ENCODE results near the gene KLHL21. TPM values are rescaled to one million over a fixed set of nuclear protein-coding genes. Genes with fewer than 3 reads are reported as not detected.
"Not testable (repeated sequence)": the region's sequence is repeated elsewhere in the genome, so short reads cannot be mapped to it uniquely, and the experiment has no call there.

Gene KLHL21
- polyA plus RNA-seq, 2 of the 4 experiments (the other 2 are of a cell fraction), result 3.3 to 10.5 TPM

- ChIA-PET POLR2A (interaction anchor here (0.7 kb wide), 1 partner anchor 20 kb away, joined by 3 read pairs; the partner anchor contains the start of gene ZBTB48), CTCF (interaction anchor here (0.6 to 2.3 kb wide), 4 partner anchors 12 to 47 kb away, joined by 3 to 6 read pairs (median 4); partner anchors contain the start of genes NOL9 and TAS1R1)
- H3K4me3 ChIP-seq, result peak overlapping the region; percentile 72
- peak in 1 of 2 experiments; percentile 12; a peak in 3 of 6 replicates for ATAC-seq
- 30% methylated on average over 10 of the region's 10 CpGs for WGBS (ENCODE audit: missing lambda C conversion rate)
- H3K4me2 ChIP-seq, result peak overlapping the region; percentile 90
- H3K9me3 ChIP-seq, result no peaks in the 10 kb centered on the region
- peaks cover 13% of the 10 kb centered on the region; the same call in 2 of the 3 replicates for H3K4me1 ChIP-seq
- peak overlapping the region; percentile 81 to 93 for H3K27ac ChIP-seq
- no peak for DNase-seq (ENCODE audit: low read depth in 1 of 2, low spot score in 1 of 2)
- FAIRE-seq, result no peak
- TF ChIP-seq JUN (IDR thresholded peaks at IDR 0.05) (no peak), ZC3H11A (IDR thresholded peaks at IDR 0.05) (no peak), EHF (CRISPR knock-in tag; IDR thresholded peaks at IDR 0.05) (no peak), PHF8 (IDR thresholded peaks at IDR 0.05; ENCODE audit: borderline replicate concordance, low read depth) (no peak), BHLHE40 (IDR thresholded peaks at IDR 0.05; ENCODE audit: low read depth, low read length) (no peak), HMGXB4 (CRISPR knock-in tag; IDR thresholded peaks at IDR 0.05; ENCODE audit: borderline replicate concordance) (no peak), FOXS1 (CRISPR knock-in tag; IDR thresholded peaks at IDR 0.05) (no peak), TFCP2L1 (CRISPR knock-in tag; IDR thresholded peaks at IDR 0.05) (no peak)
Measured at GRCh38 chr1:6600410-6601048, 2.1 kb downstream of the KLHL21 start.

- Histone ChIP-seq H3K27ac (peak overlapping the region; percentile 81 to 93; a peak in 4 of 6 replicates), H3K4me1 (peaks cover 13% of the 10 kb centered on the region; the same call in 2 of the 3 replicates), H3K4me2 (peak overlapping the region; percentile 90), H3K4me3 (peak overlapping the region; percentile 72; the same call in 2 of the 3 replicates)
- FAIRE-seq; H3K9me3 ChIP-seq; DNase-seq (ENCODE audit: low read depth in 1 of 2, low spot score in 1 of 2); POLR2A ChIA-PET; ATAC-seq: not testable (repeated sequence)
- CTCF ChIA-PET, result interaction anchor here (0.6 to 2.3 kb wide), 4 partner anchors 11 to 47 kb away, joined by 3 to 6 read pairs (median 4); partner anchors contain the start of genes NOL9 and TAS1R1
- 90% methylated on average over 8 of the region's 8 CpGs for WGBS (ENCODE audit: missing lambda C conversion rate)
Measured at GRCh38 chr1:6599991-6600390, 2.7 kb downstream of the KLHL21 start.

GRCh38 chr1:6599141-6599975 is 3.3 kb downstream of the KLHL21 start:
- no peak overlapping the region for H3K4me3 ChIP-seq
- TF ChIP-seq RAD21 (conservative IDR thresholded peaks at IDR 0.05 in 1 of 2, IDR thresholded peaks at IDR 0.05 in 1 of 2) (no peak), RFX5 (IDR thresholded peaks at IDR 0.05) (no peak), RNF2 (IDR thresholded peaks at IDR 0.05; ENCODE audit: borderline replicate concordance, low read depth) (no peak), ATOH8 (CRISPR knock-in tag; IDR thresholded peaks at IDR 0.05; ENCODE audit: low read depth) (no peak), MAX (IDR thresholded peaks at IDR 0.05) (no peak), GATA3 (IDR thresholded peaks at IDR 0.05; ENCODE audit: borderline replicate concordance) (no peak), KDM1A (IDR thresholded peaks at IDR 0.05; ENCODE audit: low read depth) (no peak), ELK1 (IDR thresholded peaks at IDR 0.05; ENCODE audit: low read depth, low read length) (no peak), HES2 (IDR thresholded peaks at IDR 0.05) (no peak), RCOR1 (IDR thresholded peaks at IDR 0.05; ENCODE audit: low read depth, low read length) (no peak), CBX2 (IDR thresholded peaks at IDR 0.05; ENCODE audit: borderline replicate concordance, low read depth) (no peak), CEBPB (IDR thresholded peaks at IDR 0.05) (no peak), TFCP2L1 (CRISPR knock-in tag; IDR thresholded peaks at IDR 0.05) (no peak), MAZ (IDR thresholded peaks at IDR 0.05; ENCODE audit: borderline replicate concordance, low read depth, low read length) (no peak), EHF (CRISPR knock-in tag; IDR thresholded peaks at IDR 0.05) (no peak), POLR2A (IDR thresholded peaks at IDR 0.05; ENCODE audit: low read length) (no peak), HOXB13 (CRISPR knock-in tag; IDR thresholded peaks at IDR 0.05; ENCODE audit: low read depth) (no peak), BHLHE40 (IDR thresholded peaks at IDR 0.05; ENCODE audit: low read depth, low read length) (no peak)
- 94% methylated on average over 19 of the region's 31 CpGs for WGBS (ENCODE audit: missing lambda C conversion rate)
- 0 out of 6 replicates have a peak overlapping the region, but pooled peaks of 1 of the 2 experiments have one; percentile 49 for H3K27ac ChIP-seq
- ATAC-seq (no peak), DNase-seq (ENCODE audit: low read depth in 1 of 2, low spot score in 1 of 2) (no peak), FAIRE-seq (no peak)
- H3K4me1 ChIP-seq, result peaks cover 13% of the 10 kb centered on the region; the same call in 2 of the 3 replicates
- H3K4me2 ChIP-seq, result peak overlapping the region; percentile 90
- CTCF ChIA-PET, result interaction anchor here (0.6 to 2.3 kb wide), 2 partner anchors 45 to 46 kb away, joined by 3 to 6 read pairs; partner anchors contain the start of genes NOL9 and TAS1R1
- no peaks in the 10 kb centered on the region for H3K9me3 ChIP-seq
- POLR2A ChIA-PET, result no interaction called here

All from A549 (cell line).